GM12891 (cell line): ENCODE measurements around the gene RMND5B.
A peak's percentile ranks its signal among the peaks of the same experiment; 100 is the strongest.

ENCODE experiments used
- POLR2A ChIP-seq: IDR thresholded peaks from 2 replicates; pipeline ENCODE4 v1.6.1; 2011; ENCODE audit warnings: low read depth, low read length, control low read depth
- POLR2AphosphoS5 ChIP-seq: IDR thresholded peaks from 2 replicates; pipeline ENCODE4 v1.6.1; 2011; ENCODE audit warnings: low read depth, low read length, control low read depth
- POU2F2 ChIP-seq: IDR thresholded peaks from 2 replicates; pipeline ENCODE4 v1.6.1; 2011; ENCODE audit warnings: low read depth, mild to moderate bottlenecking, control low read depth, low read length, moderate library complexity
- SPI1 ChIP-seq: IDR thresholded peaks from 2 replicates; pipeline ENCODE4 v1.6.1; 2011; ENCODE audit warnings: low read depth, low read length, control low read depth
- TAF1 ChIP-seq: IDR thresholded peaks from 2 replicates; pipeline ENCODE4 v1.6.1; 2011; ENCODE audit warnings: low read depth, low read length, control low read depth

- TF ChIP-seq TAF1 (no peak), POLR2AphosphoS5 (peak; percentile 83), POLR2A (peak; percentile 55; the same call in 1 of the 2 replicates), SPI1 (peak; percentile 69), POU2F2 (0 out of 2 replicates have a peak, but pooled peaks have one; percentile 56)
These were observed 22.9 kb downstream of the RMND5B start, which contains the start of gene NHP2 for GRCh38 chr5:178153530-178154340.
